HPDE6-E6E7 (cell line): ENCODE measurements around the gene CTSL.

Experiments used
- DNase-seq: peaks from one replicate; pipeline ENCODE4 v3.0.0; 2011; ENCODE audit warnings: missing footprints; ENCODE audit errors: extremely low spot score

Gene CTSL

DNA sequence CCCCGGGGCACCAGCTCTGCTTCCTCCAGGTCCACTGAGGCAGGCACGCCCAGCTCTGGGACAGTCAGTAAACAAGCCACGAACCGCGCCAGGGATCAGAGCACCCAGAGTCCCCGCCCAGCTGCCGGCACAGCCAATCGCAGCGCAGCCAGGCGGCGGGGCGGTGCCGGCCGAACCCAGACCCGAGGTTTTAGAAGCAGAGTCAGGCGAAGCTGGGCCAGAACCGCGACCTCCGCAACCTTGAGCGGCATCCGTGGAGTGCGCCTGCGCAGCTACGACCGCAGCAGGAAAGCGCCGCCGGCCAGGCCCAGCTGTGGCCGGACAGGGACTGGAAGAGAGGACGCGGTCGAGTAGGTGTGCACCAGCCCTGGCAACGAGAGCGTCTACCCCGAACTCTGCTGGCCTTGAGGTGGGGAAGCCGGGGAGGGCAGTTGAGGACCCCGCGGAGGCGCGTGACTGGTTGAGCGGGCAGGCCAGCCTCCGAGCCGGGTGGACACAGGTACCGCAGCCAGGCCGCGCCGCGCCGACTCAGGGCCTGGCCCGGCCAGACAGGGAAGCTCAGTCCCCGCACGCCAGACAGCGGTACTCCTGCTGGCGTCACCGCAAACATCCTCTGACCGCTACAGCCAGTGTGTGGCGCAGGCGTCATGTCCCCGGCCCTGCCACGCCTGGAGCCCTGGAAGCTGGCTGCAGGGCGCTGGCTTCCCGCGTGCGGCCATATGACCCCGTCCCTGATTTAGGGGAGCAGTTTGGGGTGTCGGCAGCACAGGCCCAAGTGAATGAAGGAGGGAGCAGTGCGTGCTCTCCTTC lies at the start of gene CTSL:
CTSL (plus strand) TSS at position 220 of the 810 bp plus-strand sequence. CDS start 1,485 bp downstream, outside the sequence.
- peak; percentile 77 for DNase-seq

DNA sequence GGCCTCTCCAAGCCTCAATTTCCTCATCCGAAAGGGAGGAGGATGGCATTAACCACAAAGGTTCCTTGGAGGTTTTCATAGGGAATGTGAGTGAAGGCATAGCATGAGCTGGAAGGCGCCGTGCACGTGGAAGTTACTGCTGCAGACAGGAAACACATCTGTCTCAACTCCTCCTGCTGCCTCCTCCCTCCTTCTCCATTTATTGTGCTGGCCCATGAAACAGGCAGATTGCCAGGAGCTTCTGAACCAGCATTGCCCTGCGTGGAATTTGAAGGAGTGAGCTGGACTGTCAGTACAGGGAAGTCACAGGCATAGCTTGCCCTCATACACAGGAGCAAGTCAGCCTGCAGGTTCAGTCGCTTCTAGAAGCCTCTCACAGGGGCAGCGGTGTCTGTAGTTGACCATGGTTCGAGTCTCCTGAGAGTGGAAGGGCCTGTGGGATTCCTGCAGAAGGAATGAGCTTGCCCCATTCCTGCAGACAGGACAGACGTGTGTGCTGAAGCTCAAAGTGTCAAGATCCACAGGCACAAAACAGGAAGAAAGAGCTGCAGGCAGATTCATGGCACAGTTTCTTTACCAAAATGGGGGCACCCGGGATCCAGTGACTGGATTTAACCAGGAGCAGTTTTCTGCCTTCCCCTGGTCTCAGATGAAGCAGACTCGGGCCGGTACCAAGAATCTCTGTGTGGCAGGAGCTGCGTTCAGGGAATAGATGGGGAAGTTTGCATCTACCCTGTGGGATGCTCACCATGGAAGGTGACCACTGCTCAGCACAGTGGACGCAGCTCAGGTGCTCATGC lies 48.7 kb upstream of the CTSL start:
- DNase-seq: no peak

DNA sequence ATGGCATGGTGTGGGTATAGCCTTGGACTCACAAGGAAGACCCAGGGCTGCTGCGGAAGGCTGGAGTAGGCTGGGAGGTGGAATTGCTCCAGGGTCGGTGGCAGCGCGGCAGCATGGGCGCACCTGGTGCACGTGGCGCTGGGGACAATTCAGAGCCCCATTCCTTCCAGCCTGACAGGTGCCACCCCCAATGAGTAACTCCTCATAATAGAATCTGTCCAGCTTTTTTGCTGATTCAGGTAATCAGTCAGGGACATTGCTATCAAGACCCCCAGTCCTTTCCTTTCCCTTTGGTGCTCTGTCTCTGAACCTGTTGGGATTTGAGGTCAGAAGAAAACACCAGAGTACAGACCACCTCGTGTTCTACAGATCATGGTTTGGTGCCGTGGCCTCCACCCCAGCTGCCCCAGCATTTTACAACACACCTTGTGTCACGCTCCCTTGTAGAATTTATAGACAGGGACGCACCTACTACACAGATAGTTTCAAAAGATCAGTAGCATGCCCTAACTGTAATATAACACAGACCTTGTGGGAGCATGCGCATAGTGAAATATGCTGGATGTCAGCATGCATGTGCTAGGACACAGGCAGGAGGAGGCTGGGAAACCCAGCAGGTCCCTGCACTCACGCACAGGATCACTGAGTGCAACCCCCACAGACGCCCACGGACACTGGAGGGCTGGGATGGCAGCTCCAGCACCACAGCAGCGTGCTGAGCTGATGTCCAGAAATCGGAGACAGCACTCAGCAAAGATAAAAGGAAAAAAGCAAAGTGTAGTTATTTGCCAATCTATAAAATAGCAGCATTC lies 47.9 kb upstream of the CTSL start:
- DNase-seq: no peak

DNA sequence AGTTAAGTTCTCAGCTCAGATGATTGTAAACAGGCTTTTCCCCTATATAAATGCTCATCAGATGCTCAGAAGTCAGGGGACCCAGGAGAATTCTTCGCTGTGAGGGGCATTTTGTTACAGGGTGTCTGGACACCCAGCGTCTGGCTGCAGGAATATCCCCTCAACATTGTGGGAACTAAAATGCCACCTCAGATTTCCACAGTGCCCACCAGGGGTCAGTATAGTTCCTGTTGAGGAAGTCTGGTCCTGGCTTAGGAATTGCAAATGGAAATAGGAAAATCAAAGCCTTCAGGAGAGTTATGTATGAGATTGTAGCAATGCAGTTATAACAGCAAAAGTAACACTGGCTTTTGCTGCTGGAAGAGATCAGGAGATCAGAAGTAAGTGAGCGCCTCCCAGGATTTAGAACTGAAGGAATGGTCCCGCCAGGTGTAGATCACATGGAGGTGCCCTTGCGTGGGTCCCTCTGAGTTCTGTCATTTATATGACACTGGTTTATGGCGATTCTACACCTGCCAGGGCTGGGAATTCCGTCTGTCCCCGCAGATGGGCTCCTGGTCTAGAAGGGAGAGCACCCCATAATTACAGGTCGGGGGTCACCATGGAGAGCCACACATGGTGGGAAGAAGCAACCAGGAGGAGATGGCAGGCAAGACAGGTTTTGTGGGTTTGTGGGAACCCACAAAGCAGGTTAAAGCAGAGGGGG lies 47.1 kb upstream of the CTSL start:
- DNase-seq: peak; percentile 44

DNA sequence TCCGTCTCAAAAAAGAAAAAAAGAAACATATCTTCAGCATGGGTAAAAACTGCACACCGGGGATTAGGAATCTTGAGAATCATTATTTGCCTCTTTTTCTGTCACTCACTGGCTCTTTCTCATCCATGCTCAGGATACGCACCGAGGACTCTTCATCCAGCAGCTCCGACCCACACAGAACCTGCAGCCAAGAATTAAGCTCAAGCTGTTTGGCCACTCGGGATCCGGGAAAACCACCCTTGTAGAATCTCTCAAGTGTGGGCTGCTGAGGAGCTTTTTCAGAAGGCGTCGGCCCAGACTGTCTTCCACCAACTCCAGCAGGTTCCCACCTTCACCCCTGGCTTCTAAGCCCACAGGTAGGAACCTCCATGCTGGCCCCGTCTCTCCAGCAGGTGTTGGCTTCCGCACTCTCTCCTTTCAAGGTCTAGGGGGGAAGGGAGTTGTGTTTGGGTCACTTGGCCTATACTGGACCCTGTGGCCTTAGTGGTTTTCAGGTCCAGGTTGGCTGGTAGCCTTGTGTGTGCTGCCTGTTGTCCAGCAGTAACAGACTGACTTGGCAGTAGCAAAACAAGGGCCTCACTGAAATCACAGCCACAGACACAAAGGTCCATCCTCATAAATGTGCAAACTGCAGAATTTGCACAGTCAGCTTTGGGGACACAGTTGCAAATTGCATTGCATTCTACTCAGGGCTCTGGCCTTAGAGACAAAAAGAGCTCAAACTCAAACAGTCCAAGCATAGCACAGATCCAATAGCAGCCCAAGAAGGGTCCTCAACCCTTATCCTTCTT lies 44.5 kb upstream of the CTSL start:
- DNase-seq: no peak

DNA sequence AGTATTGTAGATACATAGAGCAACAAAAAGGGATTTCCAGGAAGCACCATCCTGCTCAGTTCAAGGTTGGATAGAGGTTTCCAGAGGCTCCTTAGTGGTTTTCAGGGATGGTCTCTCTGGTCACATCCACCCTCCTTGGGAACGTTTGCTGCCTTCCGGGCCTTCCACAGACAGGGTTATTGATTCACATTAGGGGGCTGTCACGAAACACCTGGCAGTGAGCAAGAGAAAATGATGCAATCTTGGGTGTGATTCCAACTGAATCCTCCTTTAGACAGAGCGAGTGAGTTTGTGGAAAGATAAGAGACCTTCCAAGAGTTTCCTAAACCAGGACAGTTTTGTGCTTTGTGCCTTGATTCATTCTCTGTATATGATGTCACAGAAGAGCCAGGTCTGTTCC lies 43.8 kb upstream of the CTSL start:
- no peak for DNase-seq

DNA sequence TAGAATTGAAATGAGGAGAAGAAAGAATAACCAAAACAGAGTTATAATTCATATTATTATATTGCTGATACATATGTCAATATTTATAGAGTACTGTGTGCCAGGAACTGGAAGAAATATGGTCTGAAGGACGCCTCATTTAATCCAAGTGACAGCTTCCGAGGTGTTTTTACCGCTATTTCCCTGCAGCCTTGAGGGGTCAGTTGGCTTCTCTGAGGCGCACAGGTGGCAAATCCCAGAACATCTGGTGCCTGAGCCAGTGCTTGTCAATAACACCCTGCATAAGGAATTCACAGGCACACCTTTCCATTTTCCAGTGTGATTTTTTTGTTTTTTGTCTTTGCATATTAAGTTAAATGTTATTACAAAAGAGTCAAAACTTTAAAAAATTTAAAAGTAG lies 43.3 kb upstream of the CTSL start:
- DNase-seq: no peak

DNA sequence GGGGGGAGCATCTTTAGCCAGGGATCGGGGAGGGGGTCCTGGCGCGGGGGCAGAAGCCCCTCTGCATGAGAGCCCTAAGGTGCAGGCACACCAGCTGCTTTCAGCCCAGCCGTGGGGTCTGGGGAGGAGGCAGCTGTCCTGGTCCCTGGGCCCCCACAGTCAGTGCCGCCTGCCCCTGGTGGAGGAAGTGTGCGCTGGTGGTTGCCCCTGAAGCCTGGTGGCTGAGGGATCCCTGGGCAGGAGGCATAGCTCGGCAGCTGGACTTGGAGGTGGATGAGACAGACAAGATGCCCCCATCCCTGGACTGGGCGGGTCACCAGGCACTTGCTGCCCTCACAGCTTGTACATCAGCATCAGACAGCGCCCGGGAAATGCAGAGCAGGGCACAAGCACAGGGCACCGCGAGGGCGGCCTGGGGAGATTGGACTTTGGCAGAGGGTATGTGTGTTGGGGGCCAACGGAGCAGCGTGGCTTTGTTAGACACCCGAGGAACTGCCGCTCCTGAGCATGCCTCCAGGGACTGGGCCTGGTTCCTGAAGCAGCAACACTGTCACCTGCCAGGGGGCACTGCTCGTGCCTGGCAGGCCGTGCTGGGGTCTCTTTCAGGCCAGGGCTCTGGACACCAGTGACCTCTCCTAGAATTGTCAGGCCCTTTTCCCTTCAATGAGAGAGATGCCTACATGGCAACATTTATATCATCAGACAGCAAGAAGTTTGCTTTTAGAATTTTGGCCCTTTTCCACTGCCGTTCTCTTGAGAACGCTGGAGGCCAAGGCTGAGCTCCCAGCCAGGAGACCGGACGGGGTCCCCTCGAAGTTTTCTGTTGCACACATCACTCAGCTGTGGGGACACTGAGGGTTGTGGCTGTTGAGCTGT lies 41.9 kb upstream of the CTSL start:
- no peak for DNase-seq

DNA sequence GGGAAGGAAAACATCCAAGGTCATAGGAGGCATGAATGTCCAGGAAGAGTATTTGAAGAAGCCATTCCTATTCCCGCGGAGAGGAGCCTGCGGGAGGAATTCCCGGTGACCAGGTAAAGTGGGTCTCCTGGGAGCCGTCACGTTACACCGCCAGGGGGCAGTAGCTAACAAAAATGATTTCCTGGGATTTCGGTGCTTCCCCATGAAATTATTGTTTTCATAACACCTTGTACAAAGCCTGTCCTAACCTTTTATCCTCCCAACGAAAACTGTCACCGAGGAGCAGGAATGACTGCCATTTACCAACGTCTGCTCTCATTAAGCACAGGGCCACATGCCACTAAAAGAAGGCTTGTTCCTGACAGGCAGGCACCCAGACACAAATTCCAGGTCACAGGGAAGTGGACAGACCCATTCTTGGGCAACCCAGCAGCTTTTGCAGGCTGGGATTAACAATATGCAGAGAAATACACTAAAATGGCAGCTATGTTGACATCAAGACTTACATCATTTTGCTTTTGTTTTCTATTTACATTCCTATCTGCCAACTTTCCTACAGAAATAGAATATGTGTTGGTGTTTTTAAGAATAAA lies 41.2 kb upstream of the CTSL start:
- DNase-seq: peak; percentile 70

DNA sequence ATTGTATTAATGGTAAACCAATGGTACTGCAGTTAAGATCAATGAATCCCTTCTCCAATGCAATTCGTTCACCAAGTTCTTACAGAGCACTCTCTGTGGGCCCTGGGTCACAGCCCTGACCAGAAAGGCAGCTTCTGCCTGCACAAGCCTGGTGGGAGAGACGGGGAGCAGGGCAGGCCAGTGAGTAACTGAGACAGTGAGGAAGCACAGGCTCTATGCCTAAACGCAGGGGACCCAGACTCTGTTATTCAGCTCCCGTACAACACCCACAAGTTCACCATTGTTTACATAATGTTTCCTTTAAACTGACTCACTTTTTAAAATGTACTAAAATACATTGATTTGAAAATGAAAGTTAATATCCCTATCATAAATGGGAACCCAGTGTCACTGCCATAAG lies 40.5 kb upstream of the CTSL start:
- DNase-seq: no peak

DNA sequence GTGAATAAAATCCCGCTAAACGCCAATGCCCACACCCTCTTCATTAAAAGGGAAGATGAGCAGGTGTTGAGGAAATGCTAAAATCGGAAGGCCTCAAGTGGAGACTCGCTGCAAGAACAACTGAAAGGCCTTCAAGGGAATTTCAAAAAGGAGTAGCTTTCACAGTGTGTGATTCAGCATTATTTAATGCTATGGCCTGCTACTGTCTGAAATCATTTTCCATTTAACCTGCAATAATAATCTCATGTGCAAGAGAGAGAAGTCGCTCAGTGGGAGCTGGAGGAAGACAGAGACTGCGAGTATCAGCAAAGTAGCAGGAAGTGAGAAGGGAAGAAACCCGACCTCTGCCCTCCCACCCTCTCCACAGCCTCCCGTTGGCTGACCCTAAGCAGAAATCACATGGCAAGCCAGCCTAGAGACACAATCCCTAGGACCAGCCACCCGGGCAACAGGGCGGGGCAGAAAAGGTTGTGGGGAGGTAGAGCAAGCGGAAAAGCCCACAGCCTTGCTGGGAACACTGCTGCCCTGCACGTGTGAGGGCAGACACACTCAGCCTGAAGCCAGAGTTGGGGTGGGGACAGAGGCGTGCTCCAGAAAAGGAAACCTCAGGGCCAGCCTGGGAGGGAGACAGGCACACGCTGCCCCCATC lies 39.9 kb upstream of the CTSL start:
- no peak for DNase-seq

DNA sequence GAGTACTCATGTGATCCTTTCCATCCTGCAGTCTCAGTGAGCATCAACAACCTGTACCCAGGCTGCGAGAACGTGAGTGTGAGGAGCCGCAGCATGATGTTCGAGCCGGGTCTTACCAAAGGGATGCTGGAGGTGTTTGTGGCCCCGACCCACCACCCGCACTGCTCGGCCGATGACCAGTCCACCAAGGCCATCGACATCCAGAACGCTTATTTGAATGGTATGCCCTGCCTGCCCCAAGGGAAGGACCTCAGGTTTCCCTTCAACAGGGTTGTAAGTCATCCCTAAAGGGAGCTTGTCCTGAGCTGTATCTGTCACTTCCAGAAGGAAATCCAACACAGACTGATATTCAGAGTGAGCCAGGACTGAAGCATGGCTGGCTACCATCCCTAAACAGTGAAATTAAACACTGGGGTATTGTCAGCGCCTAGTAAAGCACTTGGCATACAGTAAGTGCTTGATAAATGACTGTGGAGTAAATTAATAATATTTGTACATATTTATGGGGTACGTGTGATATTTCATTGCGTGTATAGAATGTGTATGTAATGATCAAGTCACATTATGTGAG lies 39.3 kb upstream of the CTSL start:
- no peak for DNase-seq

DNA sequence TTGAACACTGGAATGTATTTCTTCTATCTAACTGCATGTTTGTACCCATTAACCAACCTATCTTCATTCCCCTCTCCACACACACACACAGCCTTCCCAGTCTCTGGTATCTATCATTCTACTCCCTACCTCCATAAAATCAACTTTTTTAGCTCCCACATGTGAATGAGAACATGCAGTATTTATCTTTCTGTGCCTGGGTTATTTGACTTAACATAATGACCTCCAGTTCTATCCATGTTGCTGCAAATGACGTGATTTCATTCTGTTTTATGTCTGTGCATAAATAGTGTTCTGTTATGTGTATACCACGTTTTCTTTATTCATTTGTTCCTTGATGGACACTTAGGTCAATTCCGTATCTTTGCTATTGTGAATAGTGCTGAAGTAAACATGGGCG lies 38.7 kb upstream of the CTSL start:
- no peak for DNase-seq

DNA sequence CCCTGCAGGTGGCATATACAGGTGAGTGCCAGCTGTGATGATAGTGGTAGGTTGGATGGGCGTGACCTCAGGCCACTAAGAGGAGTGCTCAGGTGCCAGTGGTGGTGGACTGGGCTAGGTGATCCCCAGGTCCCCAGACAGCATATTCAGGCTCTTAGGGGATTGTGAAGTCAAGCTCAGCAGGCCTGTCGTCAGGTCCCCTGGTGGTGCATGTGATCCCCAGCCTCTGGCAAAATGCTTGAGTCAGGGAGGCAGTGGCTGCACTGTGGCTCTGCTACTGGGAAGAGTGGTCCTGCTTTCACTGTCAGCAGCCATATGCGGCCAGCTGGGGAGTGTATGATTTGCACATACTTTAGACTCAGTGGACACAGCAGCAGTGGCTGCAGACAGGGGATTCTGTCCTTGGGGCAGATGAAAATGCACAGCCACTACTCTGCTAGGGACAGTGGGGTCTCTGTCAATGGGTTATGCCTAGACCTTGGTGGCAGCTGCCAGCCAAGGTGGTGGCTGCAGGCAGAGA lies 31.6 kb upstream of the CTSL start:
- no peak for DNase-seq

DNA sequence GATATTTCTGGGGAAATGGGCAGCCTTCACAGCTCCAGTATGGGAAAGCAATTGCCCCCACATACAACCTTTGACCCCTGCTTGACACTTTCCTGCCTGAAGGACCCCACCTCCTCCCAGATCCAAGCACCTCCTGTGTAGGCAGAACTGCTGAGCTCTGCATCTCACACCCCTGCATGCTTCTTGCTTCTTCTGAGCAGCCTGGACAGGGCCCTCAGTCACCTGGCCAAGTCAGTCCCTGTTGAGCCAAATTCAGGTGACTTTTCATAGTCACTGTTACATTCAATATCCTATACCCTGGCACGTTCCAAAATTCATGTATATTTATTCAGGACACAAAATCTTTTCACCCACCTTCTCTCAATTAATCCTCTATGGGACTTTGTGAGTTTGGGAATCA lies 30.4 kb upstream of the CTSL start:
- no peak for DNase-seq

DNA sequence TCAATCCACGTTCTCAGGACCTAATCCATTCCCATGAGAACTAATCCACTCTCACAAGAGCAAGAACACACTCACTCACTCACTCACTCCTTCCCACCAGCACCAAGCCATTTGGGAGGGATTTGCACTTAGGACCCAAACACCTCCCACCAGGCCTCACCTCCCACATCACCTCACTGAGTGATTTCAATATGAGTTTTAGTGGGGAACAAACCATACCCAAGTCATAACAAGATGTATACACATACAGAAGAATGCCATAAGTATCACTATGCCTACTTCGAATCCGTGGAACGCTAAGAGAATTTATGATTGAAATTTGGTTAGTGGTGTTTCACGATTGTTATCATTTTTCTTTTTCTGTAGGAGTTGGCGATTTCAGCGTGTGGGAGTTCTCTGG lies 29.3 kb upstream of the CTSL start:
- no peak for DNase-seq

DNA sequence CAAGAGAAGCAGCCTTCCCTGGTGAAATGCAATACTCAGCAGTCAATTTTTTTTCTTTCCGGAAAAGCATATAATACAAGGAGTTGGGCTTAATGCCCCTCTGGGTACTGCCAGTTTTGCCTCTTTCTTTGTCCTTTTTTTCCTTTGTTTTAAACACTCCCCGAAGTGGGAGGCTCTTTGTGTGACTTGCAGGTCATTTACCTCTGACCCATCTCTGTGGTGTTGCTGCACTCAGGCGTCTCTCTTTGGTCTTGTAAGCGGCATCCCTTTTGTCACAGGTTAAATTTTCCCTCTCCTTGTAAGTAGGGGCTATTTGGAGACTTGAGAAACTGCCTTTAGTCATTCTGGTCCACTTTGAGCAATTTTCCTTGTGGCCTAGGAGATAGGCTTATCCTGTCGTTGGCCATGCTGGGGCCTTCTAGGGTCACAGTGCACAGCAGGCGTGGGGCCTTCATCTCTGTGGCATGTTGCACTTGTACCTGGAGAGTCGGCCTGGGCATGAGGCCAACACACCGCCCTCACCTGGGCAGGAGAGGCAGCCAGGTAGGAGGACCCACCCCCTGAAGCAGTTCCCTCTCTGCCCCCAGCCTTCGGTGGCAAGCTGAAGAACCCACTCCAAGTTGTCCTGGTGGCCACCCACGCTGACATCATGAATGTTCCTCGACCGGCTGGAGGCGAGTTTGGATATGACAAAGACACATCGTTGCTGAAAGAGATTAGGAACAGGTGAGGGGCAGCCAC lies 27.7 kb upstream of the CTSL start:
- no peak for DNase-seq

DNA sequence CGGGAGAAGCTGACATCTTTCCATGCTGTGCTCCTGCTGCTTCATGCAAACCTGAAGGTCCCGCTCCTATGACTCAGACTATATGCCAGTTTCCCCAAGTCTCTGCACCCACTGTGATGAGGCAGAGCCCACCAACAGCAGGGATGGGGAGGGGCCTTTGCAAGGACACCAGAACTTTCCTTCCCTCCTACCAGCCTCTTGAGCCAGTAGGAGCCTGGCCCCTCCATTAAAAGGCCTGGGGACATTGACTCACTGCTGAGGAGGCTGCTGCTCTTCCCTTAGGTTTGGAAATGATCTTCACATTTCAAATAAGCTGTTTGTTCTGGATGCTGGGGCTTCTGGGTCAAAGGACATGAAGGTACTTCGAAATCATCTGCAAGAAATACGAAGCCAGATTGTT lies 26.1 kb upstream of the CTSL start:
- DNase-seq: no peak
